GM19193 (cell line): ENCODE data around the gene MBOAT7.

ENCODE experiments used
- POLR2A ChIP-seq: IDR thresholded peaks from 4 replicates; pipeline ENCODE4 v1.6.1; 2011; ENCODE audit not compliant: insufficient read depth, insufficient read length; ENCODE audit errors: extremely low read depth

MBOAT7 gene

DNA sequence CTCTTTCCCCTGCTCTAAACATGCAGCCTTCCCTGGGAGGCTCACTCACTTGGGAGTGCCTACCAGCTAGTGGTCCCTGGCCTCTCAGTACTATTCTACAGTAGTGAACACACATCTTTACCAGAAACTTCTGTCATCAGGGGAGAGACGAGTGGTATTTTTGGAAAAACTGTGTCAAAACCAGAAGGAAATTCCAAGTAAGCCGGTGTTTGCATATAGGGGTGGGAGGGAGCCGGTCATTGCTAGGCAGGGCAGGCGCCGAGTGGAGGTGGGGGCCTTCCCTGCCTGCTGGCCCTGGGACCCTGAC lies 18.2 kb upstream of the MBOAT7 start:
- no peak for TF ChIP-seq POLR2A

DNA sequence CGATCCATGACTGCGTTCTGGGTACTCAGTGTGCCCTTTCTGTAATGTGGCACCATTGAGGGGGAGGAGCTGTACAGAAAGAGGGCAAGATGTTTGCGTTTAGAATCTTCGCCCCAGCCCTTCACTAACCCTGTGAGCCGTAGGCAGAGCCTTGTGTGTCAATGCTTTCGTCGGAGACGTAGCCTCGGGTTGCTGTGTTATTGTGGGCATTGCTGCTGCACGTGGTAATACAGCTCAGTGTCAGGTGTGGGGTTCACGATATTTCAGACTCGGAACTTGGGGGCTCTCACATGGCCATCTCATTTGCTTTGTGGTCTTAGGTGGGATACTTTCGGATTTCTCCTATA lies 17.4 kb upstream of the MBOAT7 start:
- TF ChIP-seq POLR2A = no peak

DNA sequence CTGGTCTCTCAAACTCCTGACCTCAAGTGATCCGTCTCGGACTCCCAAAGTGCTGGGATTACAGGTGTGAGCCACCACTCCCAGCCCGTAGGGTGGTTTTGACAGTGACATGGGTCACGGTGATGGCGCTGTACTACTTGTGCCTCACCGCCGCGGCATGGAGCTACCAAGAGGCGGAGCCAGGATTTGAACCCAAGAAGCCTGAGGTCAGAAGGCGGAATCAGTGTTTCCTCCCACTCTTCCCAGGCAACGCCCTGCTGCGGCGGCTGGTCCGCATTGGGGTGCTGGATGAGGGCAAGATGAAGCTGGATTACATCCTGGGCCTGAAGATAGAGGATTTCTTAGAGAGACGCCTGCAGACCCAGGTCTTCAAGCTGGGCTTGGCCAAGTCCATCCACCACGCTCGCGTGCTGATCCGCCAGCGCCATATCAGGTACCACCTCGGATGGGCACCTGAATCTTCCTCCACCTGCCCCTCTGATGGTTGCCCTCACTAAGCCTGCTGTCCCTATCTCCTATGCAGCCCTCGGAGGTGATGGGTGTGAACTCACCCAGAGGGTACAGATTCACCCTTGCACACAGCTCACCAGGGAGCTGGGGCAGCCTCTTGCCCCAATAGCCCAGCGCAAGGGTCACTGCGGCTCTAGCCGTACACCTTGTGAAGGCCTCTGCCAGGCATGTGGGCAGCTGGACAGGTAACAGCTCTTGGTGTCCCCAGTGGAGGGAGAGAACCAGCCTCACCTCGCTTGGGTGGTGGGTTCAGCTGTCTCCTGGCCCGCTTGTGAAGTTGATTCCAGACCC lies 16.9 kb upstream of the MBOAT7 start:
- TF ChIP-seq POLR2A = no peak

DNA sequence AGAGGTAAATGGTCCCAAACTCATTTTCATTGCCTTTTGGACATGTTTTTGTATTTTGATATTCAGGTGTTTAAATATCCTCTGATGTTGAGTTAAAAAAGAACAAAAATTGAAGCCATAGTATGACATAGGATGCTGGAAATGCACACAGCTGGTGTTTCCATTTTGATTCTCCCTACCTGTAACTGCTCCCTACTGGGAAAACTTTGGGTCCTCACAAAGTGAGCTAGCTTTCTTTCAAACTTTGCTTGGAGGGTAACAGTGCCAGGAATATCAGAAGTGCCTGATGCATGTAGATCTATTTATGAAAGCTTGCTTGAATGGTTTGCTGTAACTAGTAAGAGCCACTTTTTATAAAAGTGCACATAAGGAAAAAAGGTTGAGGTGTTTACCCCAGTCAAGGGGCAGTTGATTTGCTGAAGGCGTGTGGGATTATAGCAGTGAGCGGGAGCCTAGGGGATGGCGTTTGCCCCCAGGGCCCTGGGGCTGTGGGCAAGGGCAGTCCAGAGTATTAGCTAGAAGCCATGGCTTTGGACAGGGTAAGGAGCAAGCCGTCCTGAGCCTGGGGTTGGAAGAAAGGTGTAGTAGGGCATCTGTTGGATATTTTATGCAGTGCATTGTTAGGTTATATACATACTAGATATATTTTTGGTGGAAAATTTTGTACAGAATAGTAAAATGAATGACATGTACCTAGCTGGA lies 15.5 kb upstream of the MBOAT7 start:
- no peak for TF ChIP-seq POLR2A

- TF ChIP-seq POLR2A = no peak
Observed at GRCh38 chr19:54203151-54203611, 13.8 kb upstream of the MBOAT7 start.

GRCh38 chr19:54201980-54202379 lies 12.6 kb upstream of the MBOAT7 start:
- no peak for TF ChIP-seq POLR2A

- no peak for TF ChIP-seq POLR2A
Observed at GRCh38 chr19:54201172-54201701, 11.9 kb upstream of the MBOAT7 start.

DNA sequence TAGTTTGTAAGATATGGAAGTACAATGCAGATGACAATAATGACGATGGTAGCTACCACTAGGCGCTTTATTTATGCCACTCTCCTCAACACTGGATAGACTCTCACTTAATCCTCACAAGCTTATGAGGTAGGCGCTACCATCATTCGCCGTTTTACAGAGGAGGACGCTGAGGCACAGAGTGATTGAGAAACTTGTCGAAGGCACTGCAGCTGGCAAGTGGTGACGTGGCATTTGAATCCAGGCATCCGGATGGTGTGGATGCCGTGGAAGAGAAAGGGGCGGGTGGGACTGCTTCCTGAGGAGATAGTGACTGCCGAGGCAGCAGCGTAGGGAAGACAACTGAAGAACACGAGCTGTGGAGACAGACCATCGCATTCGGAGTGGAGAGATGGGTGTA lies 10.0 kb upstream of the MBOAT7 start:
- no peak for TF ChIP-seq POLR2A

- no peak for TF ChIP-seq POLR2A
Observed at GRCh38 chr19:54197121-54197520, 7.7 kb upstream of the MBOAT7 start.

DNA sequence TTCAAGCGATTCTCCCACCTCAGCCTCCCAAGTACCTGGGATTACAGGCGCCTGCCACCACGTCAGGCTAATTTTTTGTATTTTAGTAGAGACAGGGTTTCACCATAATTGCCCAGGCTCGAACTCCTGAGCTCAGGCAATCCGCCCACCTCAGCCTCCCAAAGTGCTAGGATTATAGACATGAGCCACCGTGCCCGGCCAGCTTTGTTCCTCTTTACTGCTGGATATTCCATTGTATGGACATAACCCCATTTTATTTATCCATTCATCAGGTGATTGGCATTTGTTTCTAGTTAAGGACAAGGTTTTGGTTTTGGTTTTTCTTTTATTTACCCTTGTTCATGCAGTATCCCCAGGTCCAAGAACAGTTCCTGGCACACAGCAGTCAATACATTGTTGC lies 7.2 kb upstream of the MBOAT7 start:
- no peak for TF ChIP-seq POLR2A

- TF ChIP-seq POLR2A = no peak
Observed at GRCh38 chr19:54193011-54193410, 3.6 kb upstream of the MBOAT7 start.

DNA sequence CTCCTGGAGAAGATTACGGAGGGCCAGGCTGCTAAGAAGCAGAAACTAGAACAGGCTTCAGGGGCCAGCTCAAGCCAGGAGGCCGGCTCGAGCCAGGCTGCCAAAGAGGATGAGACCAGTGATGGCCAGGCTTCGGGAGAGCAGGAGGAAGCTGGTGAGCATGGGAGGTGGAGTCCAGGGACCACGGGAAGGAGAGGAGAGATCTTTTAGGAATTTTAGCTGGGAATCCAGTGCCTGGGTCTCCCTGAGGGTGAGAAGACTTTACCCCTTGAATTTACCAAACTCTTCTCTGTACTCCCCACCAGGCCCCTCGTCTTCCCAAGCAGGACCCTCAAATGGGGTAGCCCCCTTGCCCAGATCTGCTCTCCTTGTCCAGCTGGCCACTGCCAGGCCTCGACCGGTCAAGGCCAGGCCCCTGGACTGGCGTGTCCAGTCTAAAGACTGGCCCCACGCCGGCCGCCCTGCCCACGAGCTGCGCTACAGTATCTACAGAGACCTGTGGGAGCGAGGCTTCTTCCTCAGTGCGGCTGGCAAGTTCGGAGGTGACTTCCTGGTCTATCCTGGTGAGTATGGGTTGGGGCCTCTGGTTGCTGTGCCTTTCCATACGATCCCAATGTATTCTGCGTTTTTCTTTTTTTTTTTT lies 2.6 kb upstream of the MBOAT7 start:
- no peak for TF ChIP-seq POLR2A

DNA sequence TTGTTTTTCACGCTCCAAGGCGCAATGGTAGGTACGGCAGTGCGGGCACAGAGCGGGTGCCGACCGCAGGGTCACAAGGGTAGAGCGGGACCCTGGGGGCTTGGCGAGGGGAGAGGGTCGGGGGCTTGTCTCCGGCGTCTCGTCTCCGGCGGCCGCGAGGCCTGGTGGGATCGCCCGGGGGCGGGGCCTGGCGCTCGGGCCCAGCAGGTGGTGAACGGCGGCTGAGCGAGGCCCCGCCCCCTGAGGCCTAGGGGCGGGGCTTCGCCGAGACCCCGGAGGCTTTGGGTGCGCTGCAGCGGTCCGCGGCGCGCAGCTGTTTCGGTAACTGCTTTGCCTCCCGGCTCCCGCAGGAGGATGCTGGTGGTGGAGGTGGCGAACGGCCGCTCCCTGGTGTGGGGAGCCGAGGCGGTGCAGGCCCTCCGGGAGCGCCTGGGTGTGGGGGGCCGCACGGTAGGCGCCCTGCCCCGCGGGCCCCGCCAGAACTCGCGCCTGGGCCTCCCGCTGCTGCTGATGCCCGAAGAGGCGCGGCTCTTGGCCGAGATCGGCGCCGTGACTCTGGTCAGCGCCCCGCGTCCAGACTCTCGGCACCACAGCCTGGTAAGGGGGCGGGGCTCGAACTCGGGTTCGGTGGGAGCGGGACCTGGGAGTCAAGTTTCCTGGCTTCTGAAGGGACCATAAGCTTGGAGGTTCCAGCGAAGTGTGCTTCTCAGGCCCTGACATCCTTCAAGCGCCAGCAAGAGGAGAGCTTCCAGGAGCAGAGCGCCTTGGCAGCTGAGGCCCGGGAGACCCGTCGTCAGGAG lies 1.8 kb upstream of the MBOAT7 start, which contains the start of gene TSEN34:
Gene TSEN34 (plus strand): TSS at position 298 of the 800 bp plus-strand sequence. CDS start 57 bp downstream, at position 355.
- peak; percentile 77 for TF ChIP-seq POLR2A

DNA sequence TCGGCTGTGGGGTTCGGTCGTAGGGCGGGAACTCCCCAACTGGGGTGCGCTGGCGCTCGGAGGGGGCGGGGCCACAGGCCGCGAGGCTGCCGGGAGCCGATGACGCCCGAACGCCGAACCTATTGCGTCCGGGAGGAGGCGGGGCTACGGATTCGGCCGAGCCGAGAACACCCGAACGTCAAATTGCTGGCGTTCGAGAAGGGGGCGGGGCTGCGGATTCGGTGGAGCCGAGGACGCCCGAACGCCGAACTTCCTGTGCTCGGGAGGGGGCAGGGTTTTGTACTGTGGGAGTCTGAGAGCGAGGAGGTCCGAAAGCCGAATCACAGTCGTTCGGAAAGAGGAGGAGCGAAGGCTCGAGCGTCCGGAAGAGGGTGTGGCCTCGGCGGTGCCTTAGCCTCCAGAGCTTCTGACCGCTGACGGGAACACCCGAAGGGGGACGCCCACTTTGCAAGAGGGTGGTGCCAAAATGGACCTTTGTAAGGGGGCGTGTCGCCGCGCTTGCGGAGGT lies 1.2 kb upstream of the MBOAT7 start:
- TF ChIP-seq POLR2A = no peak
